ENCODE measurements around the gene PDE7B. TPM values are rescaled to one million over a fixed set of nuclear protein-coding genes. Genes with fewer than 3 reads are reported as not detected.
A peak's percentile ranks its signal among the peaks of the same experiment; 100 is the strongest.

PDE7B gene
- total and polyA plus RNA-seq, 2 donors from 2014 or later = 4.6 to 15.4 TPM

DNA sequence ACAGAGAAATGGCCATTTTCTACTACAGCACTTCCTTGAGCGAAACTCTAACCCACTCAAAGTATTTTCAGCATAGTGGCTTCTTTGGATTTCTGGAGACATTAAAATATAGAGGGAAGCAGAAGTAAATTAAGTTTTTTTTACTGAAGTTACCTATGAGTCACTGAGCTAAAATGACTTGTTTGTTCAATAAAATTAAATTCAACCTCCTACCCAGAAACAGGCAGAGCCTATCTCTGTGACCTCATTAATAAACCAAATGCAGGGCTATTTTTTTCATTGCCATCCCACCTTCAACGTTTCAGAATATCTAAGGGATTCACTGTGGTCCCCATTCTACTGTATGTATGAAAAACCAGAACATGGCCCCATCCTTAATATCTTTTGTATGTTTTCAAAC is 265.6 kb downstream of the PDE7B start:
- no peaks in the 10 kb centered on the region for H3K27me3 ChIP-seq (ENCODE audit: control insufficient read depth, insufficient read depth, low read length)
- no peak for TF ChIP-seq CTCF (IDR thresholded peaks at IDR 0.05; ENCODE audit: borderline replicate concordance, extremely low read depth, insufficient read depth)
- intact Hi-C loops (cut with DNase I) = no loop called here
- no peak overlapping the region for H3K4me3 ChIP-seq (ENCODE audit: low read length in 3 of 3)
- H3K4me1 ChIP-seq (ENCODE audit: control insufficient read depth in 2 of 3, insufficient read depth in 2 of 3, low read depth in 1 of 3, low read length in 3 of 3) = peaks cover 0 to 8% (median 0%) of the 10 kb centered on the region in 3 donors
- no peak overlapping the region for H3K9ac ChIP-seq (ENCODE audit: low read length in 3 of 3)
- DNase-seq (no peak), FAIRE-seq (no peak)
- no peaks in the 10 kb centered on the region for H3K36me3 ChIP-seq (ENCODE audit: control insufficient read depth in 2 of 3, insufficient read depth in 3 of 3, low read length in 3 of 3)
- no peaks in the 10 kb centered on the region for H3K9me3 ChIP-seq (ENCODE audit: control insufficient read depth in 2 of 3, insufficient read depth in 1 of 3, low read length in 3 of 3)
- no peak overlapping the region for H3K27ac ChIP-seq (ENCODE audit: low read depth in 2 of 2, low read length in 2 of 2)

- no peak overlapping the region for H3K27ac ChIP-seq (ENCODE audit: low read depth in 2 of 2, low read length in 2 of 2)
- no peak for DNase-seq
- no peaks in the 10 kb centered on the region for H3K9me3 ChIP-seq (ENCODE audit: control insufficient read depth in 2 of 3, insufficient read depth in 1 of 3, low read length in 3 of 3)
- intact Hi-C loops (cut with DNase I) = no loop called here
- no peak overlapping the region for H3K4me3 ChIP-seq (ENCODE audit: low read length in 3 of 3)
- TF ChIP-seq CTCF (IDR thresholded peaks at IDR 0.05; ENCODE audit: borderline replicate concordance, extremely low read depth, insufficient read depth) = no peak
- no peaks in the 10 kb centered on the region for H3K27me3 ChIP-seq (ENCODE audit: control insufficient read depth, insufficient read depth, low read length)
- peaks cover 0 to 5% (median 0%) of the 10 kb centered on the region in 3 donors for H3K4me1 ChIP-seq (ENCODE audit: control insufficient read depth in 2 of 3, insufficient read depth in 2 of 3, low read depth in 1 of 3, low read length in 3 of 3)
- no peaks in the 10 kb centered on the region for H3K36me3 ChIP-seq (ENCODE audit: control insufficient read depth in 2 of 3, insufficient read depth in 3 of 3, low read length in 3 of 3)
- FAIRE-seq = no peak
- no peak overlapping the region for H3K9ac ChIP-seq (ENCODE audit: low read length in 3 of 3)
Observed at GRCh38 chr6:136118787-136119186, 267.3 kb downstream of the PDE7B start.

DNA sequence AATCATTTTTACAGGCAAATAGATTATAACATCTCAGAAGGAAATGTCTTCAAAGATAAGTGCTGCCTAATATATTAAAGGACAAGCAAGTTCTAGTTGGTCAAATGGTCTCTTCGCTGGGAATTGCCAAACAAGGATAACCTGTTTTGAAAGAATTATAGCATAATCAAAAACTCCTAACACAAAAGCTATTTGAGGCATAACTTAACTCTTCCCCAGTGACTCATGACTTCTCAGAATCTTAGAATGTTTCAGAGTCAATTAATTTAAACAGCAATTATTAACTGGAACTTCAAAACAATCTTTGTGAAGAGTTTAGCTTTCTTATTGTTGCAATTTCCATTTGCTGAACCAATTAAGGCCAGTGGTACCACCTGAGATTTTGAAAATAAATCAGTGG is 272.0 kb downstream of the PDE7B start:
- Histone ChIP-seq H3K27me3 (ENCODE audit: control insufficient read depth, insufficient read depth, low read length) (no peaks in the 10 kb centered on the region), H3K27ac (ENCODE audit: low read depth in 2 of 2, low read length in 2 of 2) (no peak overlapping the region), H3K4me3 (ENCODE audit: low read length in 3 of 3) (no peak overlapping the region), H3K9me3 (ENCODE audit: control insufficient read depth in 2 of 3, insufficient read depth in 1 of 3, low read length in 3 of 3) (no peaks in the 10 kb centered on the region), H3K36me3 (ENCODE audit: control insufficient read depth in 2 of 3, insufficient read depth in 3 of 3, low read length in 3 of 3) (no peaks in the 10 kb centered on the region), H3K9ac (ENCODE audit: low read length in 3 of 3) (no peak overlapping the region), H3K4me1 (ENCODE audit: control insufficient read depth in 2 of 3, insufficient read depth in 2 of 3, low read depth in 1 of 3, low read length in 3 of 3) (peaks cover 0 to 7% (median 0%) of the 10 kb centered on the region in 3 donors)
- DNase-seq (peak in 1 of 5 donors; percentile 43), FAIRE-seq (peak; percentile 54)
- intact Hi-C loops (cut with DNase I) = no loop called here
- TF ChIP-seq CTCF (IDR thresholded peaks at IDR 0.05; ENCODE audit: borderline replicate concordance, extremely low read depth, insufficient read depth) = no peak

- Histone ChIP-seq H3K9me3 (ENCODE audit: control insufficient read depth in 2 of 3, insufficient read depth in 1 of 3, low read length in 3 of 3) (no peaks in the 10 kb centered on the region), H3K4me1 (ENCODE audit: control insufficient read depth in 2 of 3, insufficient read depth in 2 of 3, low read depth in 1 of 3, low read length in 3 of 3) (peaks cover 0 to 7% (median 0%) of the 10 kb centered on the region in 3 donors), H3K36me3 (ENCODE audit: control insufficient read depth in 2 of 3, insufficient read depth in 3 of 3, low read length in 3 of 3) (no peaks in the 10 kb centered on the region), H3K9ac (ENCODE audit: low read length in 3 of 3) (no peak overlapping the region), H3K27me3 (ENCODE audit: control insufficient read depth, insufficient read depth, low read length) (no peaks in the 10 kb centered on the region), H3K4me3 (ENCODE audit: low read length in 3 of 3) (no peak overlapping the region), H3K27ac (ENCODE audit: low read depth in 2 of 2, low read length in 2 of 2) (no peak overlapping the region)
- intact Hi-C loops (cut with DNase I) = no loop called here
- FAIRE-seq (no peak), DNase-seq (no peak)
- TF ChIP-seq CTCF (IDR thresholded peaks at IDR 0.05; ENCODE audit: borderline replicate concordance, extremely low read depth, insufficient read depth) = no peak
Observed at GRCh38 chr6:136125585-136125984, 274.1 kb downstream of the PDE7B start.

Measured in kidney (tissue), 14 donors.